Measurements from ENCODE around the gene FARS2. TPM values are rescaled to one million over a fixed set of nuclear protein-coding genes. Genes with fewer than 3 reads are reported as not detected.

Gene FARS2
- total and polyA plus RNA-seq, 12 donors, result 7.6 to 22.4 (median 20.8) TPM

DNA sequence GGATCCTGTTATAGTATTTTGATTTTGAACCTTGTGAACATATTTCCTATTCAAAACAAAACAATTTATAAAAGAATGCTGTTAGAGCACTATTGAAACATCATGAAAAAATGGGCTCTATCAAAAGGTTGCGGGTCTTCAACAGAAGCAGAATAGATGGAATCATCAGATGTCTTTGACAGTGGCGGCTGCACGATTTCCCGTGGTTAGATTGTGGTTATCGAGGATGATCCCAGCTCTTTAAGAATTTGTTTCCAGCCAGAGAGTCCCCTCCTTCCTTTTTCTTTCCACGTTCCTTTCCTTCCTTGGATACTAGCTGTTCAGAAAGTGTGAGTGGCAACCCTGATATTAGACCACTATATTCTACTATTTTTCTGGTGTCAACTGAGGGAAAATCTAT, 163.4 kb downstream of the FARS2 start:
- no peak overlapping the region for H3K27ac ChIP-seq
- intact Hi-C loops (cut with DNase I), result no loop called here
- no peaks in the 10 kb centered on the region for H3K36me3 ChIP-seq
- no peak for ATAC-seq
- no peak overlapping the region for H3K4me3 ChIP-seq
- TF ChIP-seq, protein P1, sequence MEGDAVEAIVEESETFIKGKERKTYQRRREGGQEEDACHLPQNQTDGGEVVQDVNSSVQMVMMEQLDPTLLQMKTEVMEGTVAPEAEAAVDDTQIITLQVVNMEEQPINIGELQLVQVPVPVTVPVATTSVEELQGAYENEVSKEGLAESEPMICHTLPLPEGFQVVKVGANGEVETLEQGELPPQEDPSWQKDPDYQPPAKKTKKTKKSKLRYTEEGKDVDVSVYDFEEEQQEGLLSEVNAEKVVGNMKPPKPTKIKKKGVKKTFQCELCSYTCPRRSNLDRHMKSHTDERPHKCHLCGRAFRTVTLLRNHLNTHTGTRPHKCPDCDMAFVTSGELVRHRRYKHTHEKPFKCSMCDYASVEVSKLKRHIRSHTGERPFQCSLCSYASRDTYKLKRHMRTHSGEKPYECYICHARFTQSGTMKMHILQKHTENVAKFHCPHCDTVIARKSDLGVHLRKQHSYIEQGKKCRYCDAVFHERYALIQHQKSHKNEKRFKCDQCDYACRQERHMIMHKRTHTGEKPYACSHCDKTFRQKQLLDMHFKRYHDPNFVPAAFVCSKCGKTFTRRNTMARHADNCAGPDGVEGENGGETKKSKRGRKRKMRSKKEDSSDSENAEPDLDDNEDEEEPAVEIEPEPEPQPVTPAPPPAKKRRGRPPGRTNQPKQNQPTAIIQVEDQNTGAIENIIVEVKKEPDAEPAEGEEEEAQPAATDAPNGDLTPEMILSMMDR (IDR thresholded peaks at IDR 0.05), result no peak
- no peaks in the 10 kb centered on the region for H3K9me3 ChIP-seq
- DNase-seq, result no peak
- WGBS, 2 donors, result 95% methylated on average over 6 of the region's 6 CpGs
- H3K4me1 ChIP-seq, result no peaks in the 10 kb centered on the region
- no peaks in the 10 kb centered on the region for H3K27me3 ChIP-seq

DNA sequence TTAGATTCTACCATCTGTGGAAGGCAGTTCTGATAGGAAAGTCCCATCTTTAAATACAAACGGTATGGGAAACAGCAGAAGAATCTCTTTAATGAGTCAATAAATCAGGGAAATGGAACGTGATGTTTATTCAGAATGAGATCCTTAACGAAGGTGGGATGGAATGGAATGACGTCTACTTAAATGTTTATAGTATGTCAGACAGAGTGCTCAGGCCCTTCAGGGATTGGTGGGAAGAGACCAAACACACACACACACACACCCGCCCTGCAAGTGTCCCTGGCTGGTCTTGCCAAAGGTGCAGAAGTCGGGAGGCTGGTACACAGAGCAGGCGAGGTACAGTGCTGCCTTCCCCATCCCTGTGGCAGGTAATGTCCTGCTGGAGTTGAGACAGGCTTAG, 164.0 kb downstream of the FARS2 start:
- ATAC-seq (no peak), DNase-seq (no peak)
- WGBS, 2 donors, result 89 to 93% methylated on average over 7 of the region's 7 CpGs
- Histone ChIP-seq H3K9me3 (no peaks in the 10 kb centered on the region), H3K27ac (no peak overlapping the region), H3K36me3 (no peaks in the 10 kb centered on the region), H3K4me1 (no peaks in the 10 kb centered on the region), H3K4me3 (no peak overlapping the region), H3K27me3 (no peaks in the 10 kb centered on the region)
- intact Hi-C loops (cut with DNase I), result no loop called here
- TF ChIP-seq, protein P1 (IDR thresholded peaks at IDR 0.05), result no peak

DNA sequence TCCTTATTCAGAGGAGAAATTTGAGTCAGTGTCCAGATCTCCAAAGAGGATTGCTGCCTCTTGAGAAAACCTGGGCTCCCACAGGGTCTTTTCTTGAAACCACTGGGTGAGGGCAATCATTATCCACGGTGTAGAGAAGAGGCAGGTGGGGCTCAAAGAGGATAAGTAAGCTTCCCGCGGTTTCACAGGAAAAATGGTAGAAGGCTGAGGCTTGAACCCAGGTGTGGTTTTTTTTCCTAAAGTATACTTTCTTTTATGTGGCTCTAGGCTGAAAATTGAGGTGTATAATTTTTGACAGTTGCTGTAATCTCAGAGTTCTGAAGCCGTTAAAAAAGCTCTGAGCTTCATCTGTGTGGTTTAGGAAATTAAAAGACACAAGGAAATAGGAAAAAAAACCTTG, 164.5 kb downstream of the FARS2 start:
- no peak overlapping the region for H3K4me3 ChIP-seq
- WGBS, 2 donors, result 70 to 90% methylated on average over 4 of the region's 4 CpGs
- no peaks in the 10 kb centered on the region for H3K9me3 ChIP-seq
- H3K4me1 ChIP-seq, result no peaks in the 10 kb centered on the region
- no peaks in the 10 kb centered on the region for H3K27me3 ChIP-seq
- DNase-seq (no peak), ATAC-seq (no peak)
- H3K27ac ChIP-seq, result no peak overlapping the region
- peaks cover 0 to 3% (median 0%) of the 10 kb centered on the region in 9 donors for H3K36me3 ChIP-seq
- intact Hi-C loops (cut with DNase I), result no loop called here
- TF ChIP-seq, protein P1 (IDR thresholded peaks at IDR 0.05), result no peak

DNA sequence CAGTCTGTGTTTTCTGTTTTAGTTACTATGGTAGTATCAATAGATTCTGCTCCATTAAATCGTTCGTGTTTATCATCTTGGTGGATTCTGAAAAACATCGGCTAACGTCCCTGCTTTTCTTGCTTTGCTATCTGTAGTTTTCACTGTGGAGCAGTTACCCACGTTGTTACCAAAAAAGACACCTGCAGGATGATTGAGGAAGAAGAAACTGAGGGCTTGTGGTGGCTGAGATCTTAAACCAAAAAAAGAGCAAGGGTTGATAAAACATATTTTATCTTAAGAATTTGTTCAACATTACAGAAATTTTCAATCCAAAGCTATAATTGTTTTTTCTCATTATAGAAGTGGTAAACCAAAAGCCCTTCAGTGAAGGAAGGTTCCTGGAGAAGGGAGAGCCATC, 166.3 kb downstream of the FARS2 start:
- TF ChIP-seq, protein P1 (IDR thresholded peaks at IDR 0.05), result no peak
- Histone ChIP-seq H3K9me3 (no peaks in the 10 kb centered on the region), H3K4me3 (no peak overlapping the region), H3K4me1 (no peaks in the 10 kb centered on the region), H3K27me3 (no peaks in the 10 kb centered on the region), H3K27ac (no peak overlapping the region), H3K36me3 (peaks cover 0 to 12% (median 0%) of the 10 kb centered on the region in 9 donors)
- intact Hi-C loops (cut with DNase I), result no loop called here
- DNase-seq, result no peak
- no peak for ATAC-seq
- 73 to 82% methylated on average over 5 of the region's 5 CpGs for WGBS, 2 donors

Data from heart right ventricle (tissue), 16 donors.